ENCODE results near the gene PIGK.

The PIGK gene

GRCh38 chr1:77175230-77175844 is 43.9 kb downstream of the PIGK start:
- Histone ChIP-seq H3K27ac (ENCODE audit: low read length) (no peak overlapping the region), H3K9me3 (replicated peaks; ENCODE audit: insufficient read depth, low read length) (no peaks in the 10 kb centered on the region), H3K4me2 (ENCODE audit: low read depth, low read length) (no peak overlapping the region), H3K9ac (ENCODE audit: low read length) (no peak overlapping the region), H3K4me1 (ENCODE audit: low read length) (no peaks in the 10 kb centered on the region), H3F3A (ENCODE audit: insufficient read depth, low read length) (no peaks in the 10 kb centered on the region), H3K36me3 (replicated peaks; ENCODE audit: insufficient read depth, low read length) (no peaks in the 10 kb centered on the region), H2AFZ (ENCODE audit: low read length) (no peak overlapping the region), H3K27me3 (replicated peaks; ENCODE audit: insufficient read depth, low read length) (no peaks in the 10 kb centered on the region), H3K4me3 (ENCODE audit: low read length) (no peak overlapping the region), H3K9me2 (replicated peaks; ENCODE audit: insufficient read depth, low read length) (no peaks in the 10 kb centered on the region), H3K79me2 (ENCODE audit: low read length) (no peaks in the 10 kb centered on the region), H4K20me1 (ENCODE audit: insufficient read depth, low read length) (no peaks in the 10 kb centered on the region)
- no peak for DNase-seq
- TF ChIP-seq EZH2 (optimal IDR thresholded peaks at IDR 0.05; ENCODE audit: low read depth, low read length): no peak
- no peak for TF ChIP-seq EZH2phosphoT487 (IDR thresholded peaks at IDR 0.05; ENCODE audit: low read length)
- TF ChIP-seq CTCF (IDR thresholded peaks at IDR 0.05; ENCODE audit: low read length): no peak

GRCh38 chr1:77170687-77171086 is 48.5 kb downstream of the PIGK start:
- Histone ChIP-seq H2AFZ (ENCODE audit: low read length) (no peak overlapping the region), H3K4me3 (ENCODE audit: low read length) (no peak overlapping the region), H3K36me3 (replicated peaks; ENCODE audit: insufficient read depth, low read length) (no peaks in the 10 kb centered on the region), H3K4me1 (ENCODE audit: low read length) (no peaks in the 10 kb centered on the region), H3F3A (ENCODE audit: insufficient read depth, low read length) (no peaks in the 10 kb centered on the region), H3K27ac (ENCODE audit: low read length) (no peak overlapping the region), H4K20me1 (ENCODE audit: insufficient read depth, low read length) (no peaks in the 10 kb centered on the region), H3K9me2 (replicated peaks; ENCODE audit: insufficient read depth, low read length) (no peaks in the 10 kb centered on the region), H3K79me2 (ENCODE audit: low read length) (no peaks in the 10 kb centered on the region), H3K9ac (ENCODE audit: low read length) (no peak overlapping the region), H3K9me3 (replicated peaks; ENCODE audit: insufficient read depth, low read length) (no peaks in the 10 kb centered on the region), H3K4me2 (ENCODE audit: low read depth, low read length) (no peak overlapping the region), H3K27me3 (replicated peaks; ENCODE audit: insufficient read depth, low read length) (no peaks in the 10 kb centered on the region)
- TF ChIP-seq EZH2 (optimal IDR thresholded peaks at IDR 0.05; ENCODE audit: low read depth, low read length): no peak
- no peak for TF ChIP-seq CTCF (IDR thresholded peaks at IDR 0.05; ENCODE audit: low read length)
- no peak for DNase-seq

- Histone ChIP-seq H2AFZ (ENCODE audit: low read length) (no peak overlapping the region), H3K27me3 (replicated peaks; ENCODE audit: insufficient read depth, low read length) (no peaks in the 10 kb centered on the region), H3K9me2 (replicated peaks; ENCODE audit: insufficient read depth, low read length) (no peaks in the 10 kb centered on the region), H3K27ac (ENCODE audit: low read length) (no peak overlapping the region), H3K4me1 (ENCODE audit: low read length) (no peaks in the 10 kb centered on the region), H3K36me3 (replicated peaks; ENCODE audit: insufficient read depth, low read length) (no peaks in the 10 kb centered on the region), H3K4me3 (ENCODE audit: low read length) (no peak overlapping the region), H3K9ac (ENCODE audit: low read length) (no peak overlapping the region), H3K4me2 (ENCODE audit: low read depth, low read length) (no peak overlapping the region), H3F3A (ENCODE audit: insufficient read depth, low read length) (no peaks in the 10 kb centered on the region), H3K9me3 (replicated peaks; ENCODE audit: insufficient read depth, low read length) (no peaks in the 10 kb centered on the region), H3K79me2 (ENCODE audit: low read length) (no peaks in the 10 kb centered on the region), H4K20me1 (ENCODE audit: insufficient read depth, low read length) (no peaks in the 10 kb centered on the region)
- DNase-seq: no peak
- TF ChIP-seq EZH2 (optimal IDR thresholded peaks at IDR 0.05; ENCODE audit: low read depth, low read length) (no peak), EZH2phosphoT487 (IDR thresholded peaks at IDR 0.05; ENCODE audit: low read length) (no peak), CTCF (IDR thresholded peaks at IDR 0.05; ENCODE audit: low read length) (no peak)
Observed at GRCh38 chr1:77168358-77168757, 50.9 kb downstream of the PIGK start.
